ENCODE measurements around the gene AAR2.

DNA sequence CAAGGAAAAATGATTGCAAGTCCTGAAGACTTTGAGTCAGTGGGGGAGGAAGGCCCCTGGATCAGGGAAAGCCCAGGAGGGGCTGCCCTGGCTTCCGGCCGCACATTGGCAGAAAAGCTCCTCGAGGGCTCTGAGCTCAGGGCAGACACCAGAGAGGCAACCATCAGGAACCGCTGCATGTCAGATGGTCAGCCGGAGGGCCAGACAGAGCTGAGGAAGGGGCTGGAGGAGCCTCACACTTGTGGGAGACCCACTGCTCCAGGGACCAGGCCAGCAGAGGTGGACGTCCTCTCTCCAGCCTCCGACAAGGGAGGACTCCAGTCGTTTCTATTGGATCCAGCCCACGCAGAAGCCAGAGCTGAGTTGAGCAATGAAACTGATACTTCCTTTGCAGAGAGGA is 30.2 kb upstream of the AAR2 start:
- no peak for TF ChIP-seq EZH2 (IDR thresholded peaks at IDR 0.05; ENCODE audit: insufficient read depth, poor library complexity, severe bottlenecking)
- no peak for TF ChIP-seq EZH2phosphoT487 (IDR thresholded peaks at IDR 0.05; ENCODE audit: insufficient read depth, low read depth)

Data from GM23248 (cell line).